Naive thymus-derived CD4-positive, alpha-beta T cell (primary cell): ENCODE measurements around the gene WDR17. TPM values are rescaled to one million over a fixed set of nuclear protein-coding genes. Genes with fewer than 3 reads are reported as not detected.
"Not testable (repeated sequence)": the region's sequence is repeated elsewhere in the genome, so short reads cannot be mapped to it uniquely, and the experiment has no call there.

Experiments
- ATAC-seq: fragments of 150-1000 bp; cut with Tn5 transposase; 2 replicates; pipeline ENCODE4 v1.10.0; 2021; ENCODE audit warnings: mild to moderate bottlenecking, moderate library complexity
- CTCF ChIA-PET: fragments of 350-600 bp; sonication (Branson Sonifier 250); formaldehyde crosslinking; loops from one replicate; lab custom pipeline; 2021; ENCODE audit warnings: antibody characterized with exemption; lab: Charles Lee
- POLR2A ChIA-PET: fragments of 350-600 bp; sonication (Branson Sonifier 250); formaldehyde crosslinking; loops from one replicate; lab custom pipeline; 2021; ENCODE audit warnings: antibody characterized with exemption, inconsistent platforms; lab: Charles Lee
- DNase-seq, 9 donors: peaks; one replicate each; pipeline versions ENCODE4 v3.0.0 to v3.0.0-alpha.2; 2020 to 2022; ENCODE audit warnings: mixed read lengths in 1 of 9
- H3K27ac ChIP-seq: one replicate; pipeline ENCODE4 v1.7.0; 2013; ENCODE audit warnings: mild to moderate bottlenecking, low read depth, low read length, moderate library complexity
- H3K27me3 ChIP-seq, 2 donors: one replicate each; pipeline ENCODE4 v1.7.0; 2013; ENCODE audit warnings: low read length in 2 of 2, mild to moderate bottlenecking in 2 of 2, moderate library complexity in 2 of 2; ENCODE audit not compliant: control insufficient read depth in 2 of 2, insufficient read depth in 2 of 2
- H3K36me3 ChIP-seq, 3 experiments: 1 replicate in 2 of 3; 2 replicates in 1 of 3; pipeline ENCODE4 v1.7.0; 2013; ENCODE audit warnings: low read length in 3 of 3, mild to moderate bottlenecking in 3 of 3, moderate library complexity in 1 of 3; ENCODE audit not compliant: insufficient read depth in 3 of 3, control insufficient read depth in 2 of 3
- H3K4me1 ChIP-seq, 2 donors: one replicate each; pipeline ENCODE4 v1.7.0; 2013; ENCODE audit warnings: low read length in 2 of 2, mild to moderate bottlenecking in 2 of 2, moderate library complexity in 1 of 2; ENCODE audit not compliant: control insufficient read depth in 2 of 2, insufficient read depth in 2 of 2
- H3K4me3 ChIP-seq: 2 replicates; pipeline ENCODE4 v1.7.0; 2013; ENCODE audit warnings: mild to moderate bottlenecking, low read length
- H3K9me3 ChIP-seq, 3 experiments: 1 replicate in 2 of 3; 2 replicates in 1 of 3; pipeline ENCODE4 v1.7.0; 2013; ENCODE audit warnings: low read length in 3 of 3; ENCODE audit not compliant: control insufficient read depth in 2 of 3
- H3K27ac Mint-ChIP-seq, 9 donors: one replicate each; pipeline ENCODE4 v1.8.0; 2020 to 2022; ENCODE audit warnings: mixed read lengths in 9 of 9, mild to moderate bottlenecking in 8 of 9, moderate library complexity in 5 of 9, inconsistent platforms in 2 of 9
- H3K27me3 Mint-ChIP-seq, 5 donors: one replicate each; pipeline ENCODE4 v1.8.0; 2021 to 2022; ENCODE audit warnings: mixed read lengths in 5 of 5, mild to moderate bottlenecking in 1 of 5
- H3K36me3 Mint-ChIP-seq, 5 donors: one replicate each; pipeline ENCODE4 v1.8.0; 2020 to 2022; ENCODE audit warnings: mixed read lengths in 5 of 5, mild to moderate bottlenecking in 3 of 5, inconsistent platforms in 1 of 5
- H3K4me1 Mint-ChIP-seq, 7 donors: one replicate each; pipeline ENCODE4 v1.8.0; 2020 to 2022; ENCODE audit warnings: mixed read lengths in 7 of 7, mild to moderate bottlenecking in 3 of 7, inconsistent platforms in 1 of 7
- H3K4me3 Mint-ChIP-seq, 10 donors: one replicate each; pipeline ENCODE4 v1.8.0; 2020 to 2022; ENCODE audit warnings: mild to moderate bottlenecking in 10 of 10, mixed read lengths in 10 of 10, moderate library complexity in 6 of 10, inconsistent platforms in 2 of 10
- H3K9me3 Mint-ChIP-seq, 11 donors: one replicate each; pipeline ENCODE4 v1.8.0; 2020 to 2022; ENCODE audit warnings: mixed read lengths in 11 of 11, mild to moderate bottlenecking in 4 of 11, inconsistent platforms in 1 of 11, moderate library complexity in 1 of 11
- intact Hi-C, 2 donors: fragments of 100-400 bp; cut with micrococcal nuclease; formaldehyde crosslinking; loops; one replicate each; pipeline ENCODE4 v1.15.1; 2023
- polyA plus RNA-seq, 2 donors: library from polyadenylated mRNA; unstranded; fragments of 300-500 nt; fragmentation: Illumina TruSeq; gene quantifications; one replicate each; pipeline ENCODE4 v1.2.3, GENCODE V29; 2021
- total RNA-seq, 6 experiments: library from RNA in 5 of 6; stranded (reverse) in 5 of 6; gene quantifications; 1 replicate in 5 of 6; 2 replicates in 1 of 6; pipeline ENCODE4 v1.2.3 and lab custom pipeline; 2021 to 2026

WDR17 gene
- total and polyA plus RNA-seq, 7 experiments from 2014 or later, result 0.22 to 1.5 (median 0.87) TPM

DNA sequence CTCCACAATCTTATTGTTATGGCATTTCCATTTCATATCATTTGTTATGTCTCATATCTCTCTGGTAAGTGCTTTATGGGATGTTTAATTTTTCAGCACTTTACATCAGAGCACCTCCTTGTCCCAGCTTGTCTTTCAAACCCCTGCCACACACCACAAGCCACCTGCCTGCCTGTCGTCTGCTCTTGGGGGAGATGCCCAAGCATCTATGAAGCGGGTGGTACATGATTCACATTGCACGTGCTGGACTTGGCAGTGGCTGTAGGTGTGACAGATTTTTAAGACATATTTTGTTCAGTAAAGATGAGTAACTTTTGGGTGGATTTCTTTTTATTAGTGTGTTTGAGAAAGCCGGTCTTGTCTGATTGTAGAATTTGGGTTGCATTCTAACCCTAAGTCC, 143.9 kb downstream of the WDR17 start:
- no peaks in the 10 kb centered on the region for H3K36me3 Mint-ChIP-seq
- POLR2A ChIA-PET, result no interaction called here
- ATAC-seq, result no peak

DNA sequence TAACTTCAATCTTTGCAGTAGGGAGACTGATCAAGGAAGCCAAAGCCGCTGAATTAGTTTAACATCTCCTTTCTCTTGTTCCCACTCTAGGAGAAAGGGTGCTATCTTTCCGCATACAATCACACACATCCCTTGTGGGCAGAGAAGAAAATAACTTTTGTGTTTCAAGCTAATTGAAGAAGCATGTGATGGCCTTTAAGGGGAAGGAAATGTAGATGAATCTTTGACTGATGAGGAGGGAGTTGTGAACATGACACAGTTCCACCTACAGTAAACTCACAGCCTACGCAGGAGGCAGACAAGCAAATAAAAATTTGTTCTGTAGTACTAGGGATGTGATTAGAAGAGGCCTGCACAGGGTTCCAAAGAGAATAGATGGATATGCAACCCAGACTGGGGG, 144.5 kb downstream of the WDR17 start:
- ATAC-seq (no peak), DNase-seq (no peak)
- H3K4me3 ChIP-seq, result no peak overlapping the region
- Mint-ChIP-seq H3K36me3 (no peaks in the 10 kb centered on the region), H3K4me3 (no peak overlapping the region), H3K27me3 (peaks cover 17 to 50% (median 29%) of the 10 kb centered on the region in 5 donors), H3K27ac (no peak overlapping the region), H3K4me1 (peaks cover 0 to 6% (median 0%) of the 10 kb centered on the region in 7 donors), H3K9me3 (peaks cover 0 to 4% (median 0%) of the 10 kb centered on the region in 11 donors)
- H3K36me3 ChIP-seq, result no peaks in the 10 kb centered on the region
- ChIA-PET CTCF (no interaction called here), POLR2A (no interaction called here)
- H3K9me3 ChIP-seq, result no peaks in the 10 kb centered on the region
- H3K4me1 ChIP-seq, result no peaks in the 10 kb centered on the region
- H3K27me3 ChIP-seq, result no peaks in the 10 kb centered on the region
- H3K27ac ChIP-seq, result no peak overlapping the region
- intact Hi-C loops, result no loop called here

More for the DNA sequence above, 143.9 kb downstream of the WDR17 start:
- H3K27me3 ChIP-seq, result no peaks in the 10 kb centered on the region
- CTCF ChIA-PET, result no interaction called here
- no peaks in the 10 kb centered on the region for H3K9me3 ChIP-seq
- Mint-ChIP-seq H3K4me3 (no peak overlapping the region), H3K27ac (no peak overlapping the region), H3K9me3 (peaks cover 0 to 4% (median 0%) of the 10 kb centered on the region in 11 donors), H3K4me1 (peaks cover 0 to 7% (median 0%) of the 10 kb centered on the region in 7 donors), H3K27me3 (peaks cover 18 to 51% (median 30%) of the 10 kb centered on the region in 5 donors)
- H3K4me3 ChIP-seq, result no peak overlapping the region
- no peaks in the 10 kb centered on the region for H3K4me1 ChIP-seq
- H3K36me3 ChIP-seq, result no peaks in the 10 kb centered on the region
- intact Hi-C loops, result no loop called here
- no peak for DNase-seq
- H3K27ac ChIP-seq, result no peak overlapping the region

- Histone ChIP-seq H3K27me3 (no peaks in the 10 kb centered on the region), H3K4me1 (no peaks in the 10 kb centered on the region), H3K4me3 (no peak overlapping the region), H3K27ac (no peak overlapping the region), H3K9me3 (no peaks in the 10 kb centered on the region), H3K36me3 (no peaks in the 10 kb centered on the region)
- Mint-ChIP-seq H3K4me3 (no peak overlapping the region), H3K36me3 (no peaks in the 10 kb centered on the region), H3K9me3 (peaks cover 0 to 4% (median 0%) of the 10 kb centered on the region in 11 donors), H3K27ac (no peak overlapping the region), H3K4me1 (peaks cover 0 to 1% (median 0%) of the 10 kb centered on the region in 7 donors), H3K27me3 (peaks cover 14 to 43% (median 29%) of the 10 kb centered on the region in 5 donors)
- intact Hi-C loops, result no loop called here
- ATAC-seq (no peak), DNase-seq (no peak)
- POLR2A ChIA-PET, result no interaction called here
- CTCF ChIA-PET, result no interaction called here
Measured at GRCh38 chr4:176210579-176211296, 145.1 kb downstream of the WDR17 start.

GRCh38 chr4:176212351-176212750, 146.7 kb downstream of the WDR17 start:
- POLR2A ChIA-PET, H3K9me3 Mint-ChIP-seq, H3K36me3 ChIP-seq, H3K4me1 ChIP-seq, H3K27me3 ChIP-seq, DNase-seq, ATAC-seq, H3K9me3 ChIP-seq, CTCF ChIA-PET, H3K4me3 ChIP-seq, H3K27ac ChIP-seq, H3K4me1 Mint-ChIP-seq, H3K27ac Mint-ChIP-seq, H3K4me3 Mint-ChIP-seq, intact Hi-C loops, H3K36me3 Mint-ChIP-seq: not testable (repeated sequence)
- peaks cover 13 to 28% (median 17%) of the 10 kb centered on the region in 5 donors for H3K27me3 Mint-ChIP-seq

- no peak overlapping the region for H3K4me3 ChIP-seq
- CTCF ChIA-PET, result no interaction called here
- intact Hi-C loops, result no loop called here
- Mint-ChIP-seq H3K27ac (no peak overlapping the region), H3K9me3 (peaks cover 0 to 2% (median 0%) of the 10 kb centered on the region in 11 donors), H3K27me3 (peaks cover 0 to 2% (median 0%) of the 10 kb centered on the region in 5 donors), H3K36me3 (no peaks in the 10 kb centered on the region), H3K4me1 (no peaks in the 10 kb centered on the region), H3K4me3 (no peak overlapping the region)
- no peaks in the 10 kb centered on the region for H3K9me3 ChIP-seq
- no peaks in the 10 kb centered on the region for H3K36me3 ChIP-seq
- DNase-seq (no peak), ATAC-seq (no peak)
- H3K4me1 ChIP-seq, result no peaks in the 10 kb centered on the region
- no peak overlapping the region for H3K27ac ChIP-seq
- no peaks in the 10 kb centered on the region for H3K27me3 ChIP-seq
- POLR2A ChIA-PET, result interaction anchor here (0.6 kb wide), 1 partner anchor 27 kb away, joined by 3 read pairs; no protein-coding TSS in a partner anchor
Measured at GRCh38 chr4:176217510-176217909, 151.9 kb downstream of the WDR17 start.

DNA sequence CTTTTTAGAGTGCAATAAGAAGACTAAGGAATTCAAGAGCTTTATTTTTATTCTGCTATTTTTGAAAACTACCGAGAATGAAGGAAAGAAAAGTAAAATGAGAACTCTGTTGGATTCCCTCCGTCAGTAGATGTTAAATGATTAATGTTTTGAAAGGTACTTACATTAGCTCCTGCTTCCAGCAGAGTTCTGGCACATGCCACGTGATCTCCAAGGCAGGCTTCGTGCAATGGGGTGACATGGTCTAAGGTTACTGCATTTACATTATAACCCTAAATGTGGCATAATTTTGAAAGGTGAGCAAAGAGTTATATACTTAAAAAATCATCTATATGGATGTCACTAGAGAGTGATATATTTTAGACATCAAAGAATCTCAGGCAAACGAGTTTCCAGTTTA, 156.5 kb downstream of the WDR17 start:
- no peak overlapping the region for H3K4me3 ChIP-seq
- no peaks in the 10 kb centered on the region for H3K9me3 Mint-ChIP-seq
- POLR2A ChIA-PET, result no interaction called here
- no peak overlapping the region for H3K27ac ChIP-seq
- no peak for DNase-seq
- no peak for ATAC-seq
- no peaks in the 10 kb centered on the region for H3K4me1 ChIP-seq
- H3K36me3 ChIP-seq, result no peaks in the 10 kb centered on the region
- H3K4me3 Mint-ChIP-seq, result no peak overlapping the region
- CTCF ChIA-PET, result interaction anchor here (0.8 kb wide), 1 partner anchor 111 kb away, joined by 3 read pairs; no protein-coding TSS in a partner anchor
- H3K27me3 Mint-ChIP-seq, result peaks cover 0 to 14% (median 0%) of the 10 kb centered on the region in 5 donors
- H3K36me3 Mint-ChIP-seq, result no peaks in the 10 kb centered on the region
- H3K9me3 ChIP-seq, result no peaks in the 10 kb centered on the region
- H3K27ac Mint-ChIP-seq, result no peak overlapping the region
- H3K27me3 ChIP-seq, result no peaks in the 10 kb centered on the region
- intact Hi-C loops, result no loop called here
- no peaks in the 10 kb centered on the region for H3K4me1 Mint-ChIP-seq

- H3K27me3 ChIP-seq, result no peaks in the 10 kb centered on the region
- H3K4me3 ChIP-seq, result no peak overlapping the region
- H3K9me3 ChIP-seq, result no peaks in the 10 kb centered on the region
- no peaks in the 10 kb centered on the region for H3K36me3 ChIP-seq
- intact Hi-C loops, result no loop called here
- Mint-ChIP-seq H3K27me3 (peaks cover 0 to 14% (median 4%) of the 10 kb centered on the region in 5 donors), H3K36me3 (no peaks in the 10 kb centered on the region), H3K4me1 (no peaks in the 10 kb centered on the region), H3K27ac (no peak overlapping the region), H3K9me3 (no peaks in the 10 kb centered on the region), H3K4me3 (no peak overlapping the region)
- no peak for ATAC-seq
- H3K4me1 ChIP-seq, result no peaks in the 10 kb centered on the region
- ChIA-PET POLR2A (no interaction called here), CTCF (no interaction called here)
- DNase-seq, result no peak
- H3K27ac ChIP-seq, result no peak overlapping the region
Measured at GRCh38 chr4:176223561-176223960, 157.9 kb downstream of the WDR17 start.
